Measurements from ENCODE around the gene CADM2.

CADM2 gene

GRCh38 chr3:86037916-86038315 lies 1079.1 kb downstream of the CADM2 start:
- Histone ChIP-seq H3K36me3 (ENCODE audit: insufficient read depth, low read length) (no peaks in the 10 kb centered on the region), H3K9ac (ENCODE audit: low read depth, low read length) (no peak overlapping the region), H3K4me1 (ENCODE audit: control insufficient read depth, insufficient read depth, low read length) (no peaks in the 10 kb centered on the region)

GRCh38 chr3:86046436-86047136 lies 1087.8 kb downstream of the CADM2 start:
- Histone ChIP-seq H3K4me1 (ENCODE audit: control insufficient read depth, insufficient read depth, low read length) (no peaks in the 10 kb centered on the region), H3K9me3 (replicated peaks; ENCODE audit: low read length) (no peaks in the 10 kb centered on the region), H3K4me2 (ENCODE audit: low read length) (no peak overlapping the region), H3K4me3 (ENCODE audit: low read length) (no peak overlapping the region), H3K9ac (ENCODE audit: low read depth, low read length) (no peak overlapping the region), H3K36me3 (ENCODE audit: insufficient read depth, low read length) (no peaks in the 10 kb centered on the region), H3K27me3 (ENCODE audit: control insufficient read depth, insufficient read depth, low read length) (no peaks in the 10 kb centered on the region)

More at GRCh38 chr3:86037916-86038315, 1079.1 kb downstream of the CADM2 start:
- H3K9me3 ChIP-seq (replicated peaks; ENCODE audit: low read length) = no peaks in the 10 kb centered on the region
- H3K4me3 ChIP-seq (ENCODE audit: low read length) = no peak overlapping the region
- H3K27me3 ChIP-seq (ENCODE audit: control insufficient read depth, insufficient read depth, low read length) = no peaks in the 10 kb centered on the region
- H3K4me2 ChIP-seq (ENCODE audit: low read length) = no peak overlapping the region

- H3K36me3 ChIP-seq (ENCODE audit: insufficient read depth, low read length) = no peaks in the 10 kb centered on the region
- no peak overlapping the region for H3K4me2 ChIP-seq (ENCODE audit: low read length)
- H3K9ac ChIP-seq (ENCODE audit: low read depth, low read length) = no peak overlapping the region
- H3K4me3 ChIP-seq (ENCODE audit: low read length) = no peak overlapping the region
- no peaks in the 10 kb centered on the region for H3K4me1 ChIP-seq (ENCODE audit: control insufficient read depth, insufficient read depth, low read length)
- no peaks in the 10 kb centered on the region for H3K9me3 ChIP-seq (replicated peaks; ENCODE audit: low read length)
- no peaks in the 10 kb centered on the region for H3K27me3 ChIP-seq (ENCODE audit: control insufficient read depth, insufficient read depth, low read length)
Measured at GRCh38 chr3:86047161-86047560, 1088.4 kb downstream of the CADM2 start.

- no peaks in the 10 kb centered on the region for H3K27me3 ChIP-seq (ENCODE audit: control insufficient read depth, insufficient read depth, low read length)
- no peak overlapping the region for H3K4me2 ChIP-seq (ENCODE audit: low read length)
- H3K9me3 ChIP-seq (replicated peaks; ENCODE audit: low read length) = no peaks in the 10 kb centered on the region
- no peaks in the 10 kb centered on the region for H3K36me3 ChIP-seq (ENCODE audit: insufficient read depth, low read length)
- no peaks in the 10 kb centered on the region for H3K4me1 ChIP-seq (ENCODE audit: control insufficient read depth, insufficient read depth, low read length)
- no peak overlapping the region for H3K4me3 ChIP-seq (ENCODE audit: low read length)
- no peak overlapping the region for H3K9ac ChIP-seq (ENCODE audit: low read depth, low read length)
Measured at GRCh38 chr3:86051058-86051457, 1092.3 kb downstream of the CADM2 start.

GRCh38 chr3:86056032-86056431 lies 1097.2 kb downstream of the CADM2 start:
- no peaks in the 10 kb centered on the region for H3K4me1 ChIP-seq (ENCODE audit: control insufficient read depth, insufficient read depth, low read length)
- no peak overlapping the region for H3K4me3 ChIP-seq (ENCODE audit: low read length)
- H3K36me3 ChIP-seq (ENCODE audit: insufficient read depth, low read length) = no peaks in the 10 kb centered on the region
- no peak overlapping the region for H3K9ac ChIP-seq (ENCODE audit: low read depth, low read length)
- no peak overlapping the region for H3K4me2 ChIP-seq (ENCODE audit: low read length)
- H3K9me3 ChIP-seq (replicated peaks; ENCODE audit: low read length) = no peaks in the 10 kb centered on the region
- H3K27me3 ChIP-seq (ENCODE audit: control insufficient read depth, insufficient read depth, low read length) = no peaks in the 10 kb centered on the region

- Histone ChIP-seq H3K9me3 (replicated peaks; ENCODE audit: low read length) (no peaks in the 10 kb centered on the region), H3K4me3 (ENCODE audit: low read length) (no peak overlapping the region), H3K27me3 (ENCODE audit: control insufficient read depth, insufficient read depth, low read length) (no peaks in the 10 kb centered on the region), H3K4me1 (ENCODE audit: control insufficient read depth, insufficient read depth, low read length) (no peaks in the 10 kb centered on the region), H3K9ac (ENCODE audit: low read depth, low read length) (no peak overlapping the region), H3K36me3 (ENCODE audit: insufficient read depth, low read length) (no peaks in the 10 kb centered on the region), H3K4me2 (ENCODE audit: low read length) (no peak overlapping the region)
Measured at GRCh38 chr3:86056962-86057361, 1098.2 kb downstream of the CADM2 start.

- no peak overlapping the region for H3K4me2 ChIP-seq (ENCODE audit: low read length)
- no peak overlapping the region for H3K4me3 ChIP-seq (ENCODE audit: low read length)
- no peak overlapping the region for H3K9ac ChIP-seq (ENCODE audit: low read depth, low read length)
- H3K4me1 ChIP-seq (ENCODE audit: control insufficient read depth, insufficient read depth, low read length) = no peaks in the 10 kb centered on the region
- H3K36me3 ChIP-seq (ENCODE audit: insufficient read depth, low read length) = no peaks in the 10 kb centered on the region
- no peaks in the 10 kb centered on the region for H3K27me3 ChIP-seq (ENCODE audit: control insufficient read depth, insufficient read depth, low read length)
- no peaks in the 10 kb centered on the region for H3K9me3 ChIP-seq (replicated peaks; ENCODE audit: low read length)
Measured at GRCh38 chr3:86073799-86074198, 1115.0 kb downstream of the CADM2 start.

GRCh38 chr3:86087160-86087871 lies 1128.5 kb downstream of the CADM2 start:
- no peaks in the 10 kb centered on the region for H3K27me3 ChIP-seq (ENCODE audit: control insufficient read depth, insufficient read depth, low read length)
- H3K36me3 ChIP-seq (ENCODE audit: insufficient read depth, low read length) = no peaks in the 10 kb centered on the region
- H3K9me3 ChIP-seq (replicated peaks; ENCODE audit: low read length) = no peaks in the 10 kb centered on the region
- no peak overlapping the region for H3K9ac ChIP-seq (ENCODE audit: low read depth, low read length)
- H3K4me3 ChIP-seq (ENCODE audit: low read length) = no peak overlapping the region
- H3K4me1 ChIP-seq (ENCODE audit: control insufficient read depth, insufficient read depth, low read length) = no peaks in the 10 kb centered on the region
- no peak overlapping the region for H3K4me2 ChIP-seq (ENCODE audit: low read length)

GRCh38 chr3:86104154-86104553 lies 1145.4 kb downstream of the CADM2 start:
- no peak overlapping the region for H3K4me3 ChIP-seq (ENCODE audit: low read length)
- H3K4me2 ChIP-seq (ENCODE audit: low read length) = no peak overlapping the region
- H3K36me3 ChIP-seq (ENCODE audit: insufficient read depth, low read length) = no peaks in the 10 kb centered on the region
- no peaks in the 10 kb centered on the region for H3K4me1 ChIP-seq (ENCODE audit: control insufficient read depth, insufficient read depth, low read length)
- H3K27me3 ChIP-seq (ENCODE audit: control insufficient read depth, insufficient read depth, low read length) = no peaks in the 10 kb centered on the region
- H3K9ac ChIP-seq (ENCODE audit: low read depth, low read length) = no peak overlapping the region
- H3K9me3 ChIP-seq (replicated peaks; ENCODE audit: low read length) = no peaks in the 10 kb centered on the region

- Histone ChIP-seq H3K4me2 (ENCODE audit: low read length) (no peak overlapping the region), H3K4me1 (ENCODE audit: control insufficient read depth, insufficient read depth, low read length) (no peaks in the 10 kb centered on the region), H3K9me3 (replicated peaks; ENCODE audit: low read length) (no peaks in the 10 kb centered on the region), H3K9ac (ENCODE audit: low read depth, low read length) (no peak overlapping the region), H3K36me3 (ENCODE audit: insufficient read depth, low read length) (no peaks in the 10 kb centered on the region), H3K27me3 (ENCODE audit: control insufficient read depth, insufficient read depth, low read length) (no peaks in the 10 kb centered on the region), H3K4me3 (ENCODE audit: low read length) (no peak overlapping the region)
Measured at GRCh38 chr3:86109434-86109833, 1150.6 kb downstream of the CADM2 start.
